OCI-LY1 (cell line): ENCODE measurements around the gene SIK2.

Source experiments
- CTCF ChIP-seq: fragments of 200-600 bp; sonication (generic), shearing (Covaris generic); IDR thresholded peaks from 2 replicates; pipeline ENCODE4 v1.5.1; 2017; ENCODE audit warnings: mild to moderate bottlenecking, antibody characterized with exemption, low read length, moderate library complexity, mixed read lengths
- EZH2 ChIP-seq: fragments of 200-600 bp; sonication (generic), shearing (Covaris generic); IDR thresholded peaks from 2 replicates; pipeline ENCODE4 v1.8.0; 2017; ENCODE audit warnings: borderline replicate concordance, mixed run types, mild to moderate bottlenecking, antibody characterized with exemption, low read length, moderate library complexity, mixed read lengths

GRCh38 chr11:111719379-111719778 lies 117.1 kb downstream of the SIK2 start:
- TF ChIP-seq EZH2 (no peak), CTCF (no peak)
